Measurements from ENCODE around the gene ARAP3. TPM values are rescaled to one million over a fixed set of nuclear protein-coding genes. Genes with fewer than 3 reads are reported as not detected.

ARAP3 gene
- total and polyA plus RNA-seq, 9 of the 15 experiments (the other 6 are each of a cell fraction or from before 2014, with no cell fraction given): 0.83 to 25.7 (median 6.4) TPM

DNA sequence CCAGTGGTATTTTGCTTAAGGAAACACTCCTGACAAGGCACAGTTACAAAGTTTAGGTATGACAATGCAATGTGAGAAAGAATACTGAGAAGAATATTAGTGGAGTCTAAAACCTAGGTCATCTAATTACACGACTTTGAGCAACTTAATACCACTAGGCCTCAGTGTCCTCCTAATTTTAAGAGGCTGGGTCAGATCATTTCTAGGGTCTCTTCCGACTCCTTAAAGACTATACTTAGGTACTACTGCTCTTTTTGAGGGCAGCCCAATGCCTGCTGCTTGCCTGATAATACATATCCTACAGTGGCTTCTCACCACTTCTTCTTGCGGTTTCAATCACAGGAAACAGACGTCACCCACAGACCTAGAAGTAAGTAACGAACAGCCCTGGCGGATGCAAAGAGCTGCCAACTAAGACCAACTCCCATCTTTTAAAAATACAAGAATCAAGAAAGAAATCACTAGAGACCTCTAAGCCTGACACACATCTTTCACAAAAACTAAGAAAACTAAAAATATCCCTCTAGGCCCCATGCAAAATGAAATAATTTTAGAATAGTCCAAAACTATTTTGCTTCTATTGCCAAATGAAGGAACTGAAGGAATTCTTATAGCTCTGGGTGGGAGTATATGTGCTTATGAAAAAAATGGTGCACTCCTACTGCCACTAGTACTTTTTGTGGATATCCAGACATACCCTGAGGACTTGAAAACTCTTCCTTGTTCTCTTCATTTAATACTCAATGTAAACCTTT is 76.3 kb downstream of the ARAP3 start (continued):
- TF ChIP-seq MTA1 (IDR thresholded peaks at IDR 0.05; ENCODE audit: borderline replicate concordance) (no peak), EHMT2 (IDR thresholded peaks at IDR 0.05) (peak; percentile 83; the same call in 1 of the 2 replicates), CBX5 (IDR thresholded peaks at IDR 0.05; ENCODE audit: borderline replicate concordance, low read depth) (0 out of 2 replicates have a peak, but pooled peaks have one; percentile 74), ZNF354B (CRISPR knock-in tag; IDR thresholded peaks at IDR 0.05) (no peak), TAF1 (IDR thresholded peaks at IDR 0.05; ENCODE audit: control insufficient read depth, extremely low read depth, insufficient read depth, low read length, severe bottlenecking) (peak; percentile 12), NCOR1 (IDR thresholded peaks at IDR 0.05) (peak; percentile 90), POLR2AphosphoS5 (IDR thresholded peaks at IDR 0.05; ENCODE audit: control insufficient read depth, insufficient read depth, low read depth, low read length) (peak; percentile 93), FOXJ3 (CRISPR knock-in tag; IDR thresholded peaks at IDR 0.05) (no peak), STAT5A (IDR thresholded peaks at IDR 0.05; ENCODE audit: borderline replicate concordance, low read length) (peak; percentile 87)
- TF ChIP-seq, protein P1, sequence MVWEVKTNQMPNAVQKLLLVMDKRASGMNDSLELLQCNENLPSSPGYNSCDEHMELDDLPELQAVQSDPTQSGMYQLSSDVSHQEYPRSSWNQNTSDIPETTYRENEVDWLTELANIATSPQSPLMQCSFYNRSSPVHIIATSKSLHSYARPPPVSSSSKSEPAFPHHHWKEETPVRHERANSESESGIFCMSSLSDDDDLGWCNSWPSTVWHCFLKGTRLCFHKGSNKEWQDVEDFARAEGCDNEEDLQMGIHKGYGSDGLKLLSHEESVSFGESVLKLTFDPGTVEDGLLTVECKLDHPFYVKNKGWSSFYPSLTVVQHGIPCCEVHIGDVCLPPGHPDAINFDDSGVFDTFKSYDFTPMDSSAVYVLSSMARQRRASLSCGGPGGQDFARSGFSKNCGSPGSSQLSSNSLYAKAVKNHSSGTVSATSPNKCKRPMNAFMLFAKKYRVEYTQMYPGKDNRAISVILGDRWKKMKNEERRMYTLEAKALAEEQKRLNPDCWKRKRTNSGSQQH (CRISPR knock-in tag; IDR thresholded peaks at IDR 0.05): 0 out of 2 replicates have a peak, but pooled peaks have one; percentile 40
- TF ChIP-seq, protein P2, sequence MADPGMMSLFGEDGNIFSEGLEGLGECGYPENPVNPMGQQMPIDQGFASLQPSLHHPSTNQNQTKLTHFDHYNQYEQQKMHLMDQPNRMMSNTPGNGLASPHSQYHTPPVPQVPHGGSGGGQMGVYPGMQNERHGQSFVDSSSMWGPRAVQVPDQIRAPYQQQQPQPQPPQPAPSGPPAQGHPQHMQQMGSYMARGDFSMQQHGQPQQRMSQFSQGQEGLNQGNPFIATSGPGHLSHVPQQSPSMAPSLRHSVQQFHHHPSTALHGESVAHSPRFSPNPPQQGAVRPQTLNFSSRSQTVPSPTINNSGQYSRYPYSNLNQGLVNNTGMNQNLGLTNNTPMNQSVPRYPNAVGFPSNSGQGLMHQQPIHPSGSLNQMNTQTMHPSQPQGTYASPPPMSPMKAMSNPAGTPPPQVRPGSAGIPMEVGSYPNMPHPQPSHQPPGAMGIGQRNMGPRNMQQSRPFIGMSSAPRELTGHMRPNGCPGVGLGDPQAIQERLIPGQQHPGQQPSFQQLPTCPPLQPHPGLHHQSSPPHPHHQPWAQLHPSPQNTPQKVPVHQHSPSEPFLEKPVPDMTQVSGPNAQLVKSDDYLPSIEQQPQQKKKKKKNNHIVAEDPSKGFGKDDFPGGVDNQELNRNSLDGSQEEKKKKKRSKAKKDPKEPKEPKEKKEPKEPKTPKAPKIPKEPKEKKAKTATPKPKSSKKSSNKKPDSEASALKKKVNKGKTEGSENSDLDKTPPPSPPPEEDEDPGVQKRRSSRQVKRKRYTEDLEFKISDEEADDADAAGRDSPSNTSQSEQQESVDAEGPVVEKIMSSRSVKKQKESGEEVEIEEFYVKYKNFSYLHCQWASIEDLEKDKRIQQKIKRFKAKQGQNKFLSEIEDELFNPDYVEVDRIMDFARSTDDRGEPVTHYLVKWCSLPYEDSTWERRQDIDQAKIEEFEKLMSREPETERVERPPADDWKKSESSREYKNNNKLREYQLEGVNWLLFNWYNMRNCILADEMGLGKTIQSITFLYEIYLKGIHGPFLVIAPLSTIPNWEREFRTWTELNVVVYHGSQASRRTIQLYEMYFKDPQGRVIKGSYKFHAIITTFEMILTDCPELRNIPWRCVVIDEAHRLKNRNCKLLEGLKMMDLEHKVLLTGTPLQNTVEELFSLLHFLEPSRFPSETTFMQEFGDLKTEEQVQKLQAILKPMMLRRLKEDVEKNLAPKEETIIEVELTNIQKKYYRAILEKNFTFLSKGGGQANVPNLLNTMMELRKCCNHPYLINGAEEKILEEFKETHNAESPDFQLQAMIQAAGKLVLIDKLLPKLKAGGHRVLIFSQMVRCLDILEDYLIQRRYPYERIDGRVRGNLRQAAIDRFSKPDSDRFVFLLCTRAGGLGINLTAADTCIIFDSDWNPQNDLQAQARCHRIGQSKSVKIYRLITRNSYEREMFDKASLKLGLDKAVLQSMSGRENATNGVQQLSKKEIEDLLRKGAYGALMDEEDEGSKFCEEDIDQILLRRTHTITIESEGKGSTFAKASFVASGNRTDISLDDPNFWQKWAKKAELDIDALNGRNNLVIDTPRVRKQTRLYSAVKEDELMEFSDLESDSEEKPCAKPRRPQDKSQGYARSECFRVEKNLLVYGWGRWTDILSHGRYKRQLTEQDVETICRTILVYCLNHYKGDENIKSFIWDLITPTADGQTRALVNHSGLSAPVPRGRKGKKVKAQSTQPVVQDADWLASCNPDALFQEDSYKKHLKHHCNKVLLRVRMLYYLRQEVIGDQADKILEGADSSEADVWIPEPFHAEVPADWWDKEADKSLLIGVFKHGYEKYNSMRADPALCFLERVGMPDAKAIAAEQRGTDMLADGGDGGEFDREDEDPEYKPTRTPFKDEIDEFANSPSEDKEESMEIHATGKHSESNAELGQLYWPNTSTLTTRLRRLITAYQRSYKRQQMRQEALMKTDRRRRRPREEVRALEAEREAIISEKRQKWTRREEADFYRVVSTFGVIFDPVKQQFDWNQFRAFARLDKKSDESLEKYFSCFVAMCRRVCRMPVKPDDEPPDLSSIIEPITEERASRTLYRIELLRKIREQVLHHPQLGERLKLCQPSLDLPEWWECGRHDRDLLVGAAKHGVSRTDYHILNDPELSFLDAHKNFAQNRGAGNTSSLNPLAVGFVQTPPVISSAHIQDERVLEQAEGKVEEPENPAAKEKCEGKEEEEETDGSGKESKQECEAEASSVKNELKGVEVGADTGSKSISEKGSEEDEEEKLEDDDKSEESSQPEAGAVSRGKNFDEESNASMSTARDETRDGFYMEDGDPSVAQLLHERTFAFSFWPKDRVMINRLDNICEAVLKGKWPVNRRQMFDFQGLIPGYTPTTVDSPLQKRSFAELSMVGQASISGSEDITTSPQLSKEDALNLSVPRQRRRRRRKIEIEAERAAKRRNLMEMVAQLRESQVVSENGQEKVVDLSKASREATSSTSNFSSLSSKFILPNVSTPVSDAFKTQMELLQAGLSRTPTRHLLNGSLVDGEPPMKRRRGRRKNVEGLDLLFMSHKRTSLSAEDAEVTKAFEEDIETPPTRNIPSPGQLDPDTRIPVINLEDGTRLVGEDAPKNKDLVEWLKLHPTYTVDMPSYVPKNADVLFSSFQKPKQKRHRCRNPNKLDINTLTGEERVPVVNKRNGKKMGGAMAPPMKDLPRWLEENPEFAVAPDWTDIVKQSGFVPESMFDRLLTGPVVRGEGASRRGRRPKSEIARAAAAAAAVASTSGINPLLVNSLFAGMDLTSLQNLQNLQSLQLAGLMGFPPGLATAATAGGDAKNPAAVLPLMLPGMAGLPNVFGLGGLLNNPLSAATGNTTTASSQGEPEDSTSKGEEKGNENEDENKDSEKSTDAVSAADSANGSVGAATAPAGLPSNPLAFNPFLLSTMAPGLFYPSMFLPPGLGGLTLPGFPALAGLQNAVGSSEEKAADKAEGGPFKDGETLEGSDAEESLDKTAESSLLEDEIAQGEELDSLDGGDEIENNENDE (IDR thresholded peaks at IDR 0.05; ENCODE audit: low read depth, low read length): no peak
- TF ChIP-seq, protein P3, sequence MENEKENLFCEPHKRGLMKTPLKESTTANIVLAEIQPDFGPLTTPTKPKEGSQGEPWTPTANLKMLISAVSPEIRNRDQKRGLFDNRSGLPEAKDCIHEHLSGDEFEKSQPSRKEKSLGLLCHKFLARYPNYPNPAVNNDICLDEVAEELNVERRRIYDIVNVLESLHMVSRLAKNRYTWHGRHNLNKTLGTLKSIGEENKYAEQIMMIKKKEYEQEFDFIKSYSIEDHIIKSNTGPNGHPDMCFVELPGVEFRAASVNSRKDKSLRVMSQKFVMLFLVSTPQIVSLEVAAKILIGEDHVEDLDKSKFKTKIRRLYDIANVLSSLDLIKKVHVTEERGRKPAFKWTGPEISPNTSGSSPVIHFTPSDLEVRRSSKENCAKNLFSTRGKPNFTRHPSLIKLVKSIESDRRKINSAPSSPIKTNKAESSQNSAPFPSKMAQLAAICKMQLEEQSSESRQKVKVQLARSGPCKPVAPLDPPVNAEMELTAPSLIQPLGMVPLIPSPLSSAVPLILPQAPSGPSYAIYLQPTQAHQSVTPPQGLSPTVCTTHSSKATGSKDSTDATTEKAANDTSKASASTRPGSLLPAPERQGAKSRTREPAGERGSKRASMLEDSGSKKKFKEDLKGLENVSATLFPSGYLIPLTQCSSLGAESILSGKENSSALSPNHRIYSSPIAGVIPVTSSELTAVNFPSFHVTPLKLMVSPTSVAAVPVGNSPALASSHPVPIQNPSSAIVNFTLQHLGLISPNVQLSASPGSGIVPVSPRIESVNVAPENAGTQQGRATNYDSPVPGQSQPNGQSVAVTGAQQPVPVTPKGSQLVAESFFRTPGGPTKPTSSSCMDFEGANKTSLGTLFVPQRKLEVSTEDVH (IDR thresholded peaks at IDR 0.05; ENCODE audit: low read depth, partially characterized antibody): peak; percentile 61

Data from K562 (cell line).